A549 (cell line): ENCODE results near the gene AP1S2.

ENCODE experiments used
- EP300 ChIP-seq, 2 experiments: fragments of >200 bp; sonication (Bioruptor Twin); formaldehyde crosslinking; IDR thresholded peaks; 2 replicates in 1 of 2; 3 replicates in 1 of 2; pipeline ENCODE4 v1.6.1; 2016 to 2017
- MYC ChIP-seq: IDR thresholded peaks from 2 replicates; pipeline ENCODE4 v1.6.1; 2012; ENCODE audit warnings: mild to moderate bottlenecking, inconsistent platforms, low read length, improper control_type of control experiment, borderline replicate concordance

GRCh38 chrX:15856222-15856587 is 1.6 kb upstream of the AP1S2 start:
- no peak for TF ChIP-seq EP300 (IDR thresholded peaks at IDR 0.05)
- TF ChIP-seq MYC, result no peak
